Peyer's patch (tissue), 4 donors: ENCODE measurements around the gene PCED1B.

Experiments used
- CTCF ChIP-seq, 6 experiments: fragments of 450-650 bp in 4 of 6; fragments of 200-600 bp in 2 of 6; sonication (generic) in 1 of 6; IDR thresholded peaks; one replicate each; pipeline ENCODE4 v1.5.1; 2017 to 2019; ENCODE audit warnings: antibody characterized with exemption in 6 of 6, mild to moderate bottlenecking in 3 of 6, moderate library complexity in 1 of 6
- POLR2A ChIP-seq, 2 donors: fragments of 450-650 bp; IDR thresholded peaks; one replicate each; pipeline ENCODE4 v1.5.1; 2017; ENCODE audit warnings: antibody characterized with exemption in 2 of 2, mild to moderate bottlenecking in 2 of 2, moderate library complexity in 2 of 2

GRCh38 chr12:47094804-47095203 lies 15.4 kb downstream of the PCED1B start:
- TF ChIP-seq CTCF (IDR thresholded peaks at IDR 0.05) (no peak), POLR2A (IDR thresholded peaks at IDR 0.05) (no peak)
